TTC549 (cell line): Measurements from ENCODE around the gene CIT.

Experiments used
- FAIRE-seq: peaks from 2 replicates; lab custom pipeline; 2012; peaks lifted over from hg19 to GRCh38; lab: Jason Lieb, UNC

CIT gene

DNA sequence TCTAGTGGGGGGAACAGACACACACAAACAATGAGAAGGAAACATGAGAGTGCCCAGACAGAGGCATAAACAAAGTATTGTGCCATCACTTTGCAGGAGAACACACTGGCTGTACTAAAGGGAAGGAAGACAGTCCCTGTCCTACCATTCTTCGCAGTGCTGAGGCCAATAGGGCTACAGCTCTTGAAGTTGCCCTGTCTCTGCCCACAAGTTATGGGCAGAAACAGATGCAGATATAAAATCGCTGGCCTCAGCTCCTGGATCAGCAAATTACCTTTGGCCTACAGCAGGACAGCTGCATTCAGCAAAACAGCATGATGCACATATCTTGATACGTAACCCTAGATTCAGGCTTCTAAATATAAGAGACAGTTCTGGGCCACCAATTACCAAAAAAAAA lies 232.2 kb downstream of the CIT start:
- no peak for FAIRE-seq

DNA sequence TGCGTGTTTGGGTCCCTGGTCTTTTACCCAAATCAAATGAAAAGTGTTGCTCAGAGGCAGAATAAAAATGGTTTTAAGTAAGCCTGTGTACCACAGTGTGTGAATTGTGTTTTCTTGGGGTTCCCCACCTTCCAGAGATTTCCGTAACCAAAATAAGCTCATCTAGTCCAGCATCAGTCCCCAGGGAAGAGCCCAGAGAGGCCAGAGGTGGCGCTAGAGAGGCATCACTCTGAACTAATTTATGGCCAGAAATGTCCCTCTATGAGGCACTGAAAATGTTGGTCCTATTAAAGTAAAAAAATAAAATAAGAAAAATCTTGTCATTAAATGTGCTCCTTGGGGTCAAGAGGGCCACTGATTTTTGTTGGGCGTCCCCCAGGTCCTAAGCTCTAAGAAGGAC lies 234.1 kb downstream of the CIT start:
- no peak for FAIRE-seq
